ENCODE data around the gene CDC42BPA. TPM values are rescaled to one million over a fixed set of nuclear protein-coding genes. Genes with fewer than 3 reads are reported as not detected.

CDC42BPA gene
- total and polyA plus RNA-seq, 2 of the 13 experiments (the other 11 are each of a cell fraction or from before 2014, with no cell fraction given): 6.5 to 16.0 TPM

DNA sequence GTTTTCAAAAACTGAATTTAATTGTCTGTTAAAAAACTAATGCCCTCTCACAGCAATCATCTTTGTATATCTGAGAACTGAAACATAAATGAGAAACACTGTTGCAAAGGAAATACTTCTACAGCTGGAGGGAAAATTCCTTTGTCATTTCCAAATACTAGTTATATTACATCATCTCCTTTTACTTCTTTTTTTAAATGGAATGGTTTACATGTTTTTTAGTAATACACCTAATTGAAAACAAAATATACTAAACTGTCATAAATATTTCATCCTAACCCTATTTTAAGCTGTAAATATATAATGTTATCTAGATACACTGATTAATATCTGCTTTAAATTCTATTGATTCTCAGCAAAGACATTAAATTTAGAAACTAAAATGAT is 19.1 kb downstream of the CDC42BPA start:
- intact Hi-C loops (cut with micrococcal nuclease; ENCODE audit: unreplicated experiment): no loop called here
- POLR2A ChIA-PET: no interaction called here
- no peak overlapping the region for H3K9ac ChIP-seq (ENCODE audit: insufficient read depth, low read depth, low read length)
- no peak overlapping the region for H3K4me2 ChIP-seq (ENCODE audit: low read depth, low read length)
- no peak overlapping the region for H3K4me3 ChIP-seq (replicated peaks in 1 of 3; ENCODE audit: insufficient read depth in 1 of 3, low read depth in 2 of 3, low read length in 3 of 3)
- H3K4me1 ChIP-seq (ENCODE audit: insufficient read depth, low read length): 0 out of 2 replicates have a peak, but pooled peaks cover 13% of the 10 kb centered on the region
- no peaks in the 10 kb centered on the region for H3K27me3 ChIP-seq (ENCODE audit: control insufficient read depth in 1 of 2, insufficient read depth in 2 of 2, low read length in 2 of 2)
- no peaks in the 10 kb centered on the region for H4K20me1 ChIP-seq (ENCODE audit: insufficient read depth, low read length)
- peaks cover 22% of the 10 kb centered on the region for H3K79me2 ChIP-seq (ENCODE audit: insufficient read depth, low read length)
- ATAC-seq: no peak
- no peak overlapping the region for H2AFZ ChIP-seq (ENCODE audit: low read length)
- TF ChIP-seq, protein P1, sequence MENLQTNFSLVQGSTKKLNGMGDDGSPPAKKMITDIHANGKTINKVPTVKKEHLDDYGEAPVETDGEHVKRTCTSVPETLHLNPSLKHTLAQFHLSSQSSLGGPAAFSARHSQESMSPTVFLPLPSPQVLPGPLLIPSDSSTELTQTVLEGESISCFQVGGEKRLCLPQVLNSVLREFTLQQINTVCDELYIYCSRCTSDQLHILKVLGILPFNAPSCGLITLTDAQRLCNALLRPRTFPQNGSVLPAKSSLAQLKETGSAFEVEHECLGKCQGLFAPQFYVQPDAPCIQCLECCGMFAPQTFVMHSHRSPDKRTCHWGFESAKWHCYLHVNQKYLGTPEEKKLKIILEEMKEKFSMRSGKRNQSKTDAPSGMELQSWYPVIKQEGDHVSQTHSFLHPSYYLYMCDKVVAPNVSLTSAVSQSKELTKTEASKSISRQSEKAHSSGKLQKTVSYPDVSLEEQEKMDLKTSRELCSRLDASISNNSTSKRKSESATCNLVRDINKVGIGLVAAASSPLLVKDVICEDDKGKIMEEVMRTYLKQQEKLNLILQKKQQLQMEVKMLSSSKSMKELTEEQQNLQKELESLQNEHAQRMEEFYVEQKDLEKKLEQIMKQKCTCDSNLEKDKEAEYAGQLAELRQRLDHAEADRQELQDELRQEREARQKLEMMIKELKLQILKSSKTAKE (CRISPR knock-in tag; IDR thresholded peaks at IDR 0.05; ENCODE audit: borderline replicate concordance): no peak
- TF ChIP-seq ATF7 (IDR thresholded peaks at IDR 0.05): peak; percentile 22; the same call in 1 of the 2 replicates
- no peak for TF ChIP-seq ATF7 (CRISPR knock-in tag; IDR thresholded peaks at IDR 0.05)
- TF ChIP-seq, protein P2, sequence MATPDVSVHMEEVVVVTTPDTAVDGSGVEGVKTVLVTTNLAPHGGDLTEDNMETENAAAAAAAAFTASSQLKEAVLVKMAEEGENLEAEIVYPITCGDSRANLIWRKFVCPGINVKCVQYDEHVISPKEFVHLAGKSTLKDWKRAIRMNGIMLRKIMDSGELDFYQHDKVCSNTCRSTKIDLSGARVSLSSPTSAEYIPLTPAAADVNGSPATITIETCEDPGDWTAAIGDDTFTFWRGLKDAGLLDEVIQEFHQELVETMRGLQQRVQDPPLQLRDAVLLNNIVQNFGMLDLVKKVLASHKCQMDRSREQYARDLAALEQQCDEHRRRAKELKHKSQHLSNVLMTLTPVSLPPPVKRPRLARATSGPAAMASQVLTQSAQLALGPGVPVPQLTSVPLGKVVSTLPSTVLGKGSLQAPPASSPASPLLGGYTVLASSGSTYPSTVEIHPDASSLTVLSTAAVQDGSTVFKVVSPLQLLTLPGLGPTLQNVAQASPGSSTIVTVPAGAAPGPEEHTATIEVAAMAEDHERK (CRISPR knock-in tag; IDR thresholded peaks at IDR 0.05; ENCODE audit: low read depth): no peak
- no peak for TF ChIP-seq ARNT (IDR thresholded peaks at IDR 0.05)
- no peak for TF ChIP-seq ZNF543 (CRISPR knock-in tag; IDR thresholded peaks at IDR 0.05)
- no peak for DNase-seq (ENCODE audit: low spot score)
- FAIRE-seq: no peak
- in situ Hi-C loops (cut with HindIII; ENCODE audit: extremely low pct_ligation_motif_present, low pct_unique_long_range_greater_than_20kb): no loop called here
- BruUV-seq (replicated peaks): no TSS peak
- no peaks in the 10 kb centered on the region for H3K9me3 ChIP-seq (ENCODE audit: low read length)
- no peak overlapping the region for H3K27ac ChIP-seq (ENCODE audit: extremely low read length, insufficient read depth, low read length)
- CTCF ChIA-PET (ENCODE audit: low intra/inter-chr PET ratio, low total read pairs): no interaction called here
- H3K36me3 ChIP-seq (replicated peaks in 1 of 2; ENCODE audit: control insufficient read depth in 1 of 2, insufficient read depth in 2 of 2, low read length in 2 of 2): no peaks in the 10 kb centered on the region
